A673 (cell line): Measurements from ENCODE around the gene AP4S1.

Source experiments
- CTCF ChIP-seq: fragments of 300-800, 200-600 bp; sonication (generic); conservative IDR thresholded peaks from 2 replicates; pipeline ENCODE4 v1.5.1; 2017; ENCODE audit warnings: low read depth, mild to moderate bottlenecking, antibody characterized with exemption, low read length, moderate library complexity, mixed read lengths
- EZH2 ChIP-seq: fragments of 200-600 bp; sonication (generic); IDR thresholded peaks from 2 replicates; pipeline ENCODE4 v1.6.1; 2017; ENCODE audit warnings: borderline replicate concordance, low read depth, mild to moderate bottlenecking, mixed read lengths, antibody characterized with exemption, low read length; ENCODE audit not compliant: poor library complexity, severe bottlenecking

GRCh38 chr14:31027847-31028246 is 2.4 kb downstream of the AP4S1 start:
- TF ChIP-seq CTCF, result no peak
- TF ChIP-seq EZH2, result no peak
